ENCODE results near the gene MPRIP. TPM values are rescaled to one million over a fixed set of nuclear protein-coding genes. Genes with fewer than 3 reads are reported as not detected.
A peak's percentile ranks its signal among the peaks of the same experiment; 100 is the strongest.

Gene MPRIP
- total and polyA plus RNA-seq, 5 experiments from 2014 or later: 16.9 to 234 (median 28.3) TPM

- H3K27ac Mint-ChIP-seq: peak overlapping the region in 5 of 10 donors; percentile 25 to 85 (median 70)
- H3K27me3 Mint-ChIP-seq: no peaks in the 10 kb centered on the region
- ATAC-seq (peak in 1 of 2 donors; percentile 39), DNase-seq (no peak)
- H3K9me3 Mint-ChIP-seq: no peaks in the 10 kb centered on the region
- peaks cover 11 to 34% (median 33%) of the 10 kb centered on the region in 4 donors for H3K4me1 Mint-ChIP-seq
- H3K36me3 Mint-ChIP-seq: no peaks in the 10 kb centered on the region
- peak overlapping the region in 1 of 10 donors; percentile 39 for H3K4me3 Mint-ChIP-seq
- POLR2A ChIA-PET: no interaction called here
Measured at GRCh38 chr17:17018021-17018441, 24.2 kb upstream of the MPRIP start.

- H3K36me3 Mint-ChIP-seq: no peaks in the 10 kb centered on the region
- peak overlapping the region in 5 of 10 donors; percentile 34 to 78 (median 40) for H3K27ac Mint-ChIP-seq
- H3K4me3 Mint-ChIP-seq: no peak overlapping the region
- peaks cover 11 to 34% (median 33%) of the 10 kb centered on the region in 4 donors for H3K4me1 Mint-ChIP-seq
- ATAC-seq: no peak
- no peak for DNase-seq
- POLR2A ChIA-PET: no interaction called here
- H3K27me3 Mint-ChIP-seq: no peaks in the 10 kb centered on the region
- no peaks in the 10 kb centered on the region for H3K9me3 Mint-ChIP-seq
Measured at GRCh38 chr17:17018612-17019429, 23.4 kb upstream of the MPRIP start.

GRCh38 chr17:17019430-17019762, 22.9 kb upstream of the MPRIP start:
- no peak for DNase-seq
- no peaks in the 10 kb centered on the region for H3K9me3 Mint-ChIP-seq
- no peaks in the 10 kb centered on the region for H3K36me3 Mint-ChIP-seq
- H3K27me3 Mint-ChIP-seq: no peaks in the 10 kb centered on the region
- peaks cover 11 to 34% (median 33%) of the 10 kb centered on the region in 4 donors for H3K4me1 Mint-ChIP-seq
- H3K4me3 Mint-ChIP-seq: no peak overlapping the region
- POLR2A ChIA-PET: no interaction called here
- ATAC-seq: no peak
- peak overlapping the region in 2 of 10 donors; percentile 34 to 36 for H3K27ac Mint-ChIP-seq

DNA sequence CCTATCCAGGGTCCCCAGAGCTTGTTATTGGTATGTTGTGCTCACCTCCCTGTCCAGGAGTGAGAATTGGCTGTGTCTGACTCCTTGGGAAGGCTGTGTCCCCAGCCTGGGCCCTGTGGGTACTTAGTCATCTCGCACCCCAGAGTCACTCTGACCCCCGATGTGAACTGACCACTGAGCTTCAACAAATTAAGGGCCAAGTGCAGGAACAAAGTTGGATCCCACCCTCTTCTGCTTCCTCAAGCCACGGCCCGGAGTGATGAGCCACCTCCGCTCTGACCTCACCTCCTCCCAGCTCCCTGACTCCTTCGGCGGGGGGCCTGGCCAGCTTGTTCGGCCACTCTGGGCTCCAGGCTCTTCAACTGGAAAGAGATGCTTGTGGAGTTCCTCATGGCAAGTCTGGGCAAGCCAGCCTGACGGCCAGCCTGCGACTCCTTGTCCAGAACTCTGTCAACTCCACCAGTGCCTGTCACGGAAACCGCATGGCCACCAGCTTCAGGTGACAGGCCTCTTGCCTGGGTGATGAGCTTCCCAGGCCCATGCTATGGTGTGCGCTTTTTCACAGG, 22.3 kb upstream of the MPRIP start:
- H3K27me3 Mint-ChIP-seq: no peaks in the 10 kb centered on the region

DNA sequence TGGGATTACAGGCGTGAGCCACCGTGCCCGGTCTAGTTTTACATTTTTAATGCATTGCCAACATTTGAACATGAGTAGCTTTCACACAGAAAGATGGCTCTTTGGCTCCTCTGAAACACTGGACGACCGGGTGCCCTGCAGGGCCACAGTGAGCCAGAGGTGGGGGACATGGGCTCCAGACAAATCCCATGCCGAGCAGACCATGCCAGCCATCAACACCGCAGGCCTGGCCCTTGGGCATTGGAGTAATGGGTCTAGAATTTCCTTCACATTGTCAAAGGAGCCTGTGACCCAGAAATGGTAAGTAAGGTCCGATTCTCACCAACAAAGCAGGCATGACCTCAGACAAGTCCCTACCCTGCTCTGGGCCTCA, 21.4 kb upstream of the MPRIP start:
- no peak overlapping the region for H3K27ac Mint-ChIP-seq
- H3K4me3 Mint-ChIP-seq: no peak overlapping the region
- H3K27me3 Mint-ChIP-seq: no peaks in the 10 kb centered on the region
- H3K9me3 Mint-ChIP-seq: no peaks in the 10 kb centered on the region
- POLR2A ChIA-PET: no interaction called here
- peaks cover 9 to 28% (median 24%) of the 10 kb centered on the region in 4 donors for H3K4me1 Mint-ChIP-seq
- DNase-seq (no peak), ATAC-seq (no peak)
- no peaks in the 10 kb centered on the region for H3K36me3 Mint-ChIP-seq

More for the DNA sequence above, 22.3 kb upstream of the MPRIP start:
- POLR2A ChIA-PET: no interaction called here
- Mint-ChIP-seq H3K36me3 (no peaks in the 10 kb centered on the region), H3K9me3 (no peaks in the 10 kb centered on the region), H3K4me1 (peaks cover 11 to 33% (median 32%) of the 10 kb centered on the region in 4 donors), H3K4me3 (no peak overlapping the region), H3K27ac (peak overlapping the region in 1 of 10 donors; percentile 48)
- ATAC-seq (no peak), DNase-seq (no peak)

GRCh38 chr17:17021194-17021863, 20.9 kb upstream of the MPRIP start:
- Mint-ChIP-seq H3K9me3 (no peaks in the 10 kb centered on the region), H3K27ac (no peak overlapping the region), H3K4me3 (no peak overlapping the region), H3K36me3 (no peaks in the 10 kb centered on the region), H3K27me3 (no peaks in the 10 kb centered on the region), H3K4me1 (peaks cover 9 to 23% (median 19%) of the 10 kb centered on the region in 4 donors)
- peak in 1 of 10 donors; percentile 46 for DNase-seq
- POLR2A ChIA-PET: no interaction called here
- no peak for ATAC-seq

- no peak overlapping the region for H3K27ac Mint-ChIP-seq
- no peak overlapping the region for H3K4me3 Mint-ChIP-seq
- no peak for ATAC-seq
Measured at GRCh38 chr17:17022011-17022410, 20.2 kb upstream of the MPRIP start.

DNA sequence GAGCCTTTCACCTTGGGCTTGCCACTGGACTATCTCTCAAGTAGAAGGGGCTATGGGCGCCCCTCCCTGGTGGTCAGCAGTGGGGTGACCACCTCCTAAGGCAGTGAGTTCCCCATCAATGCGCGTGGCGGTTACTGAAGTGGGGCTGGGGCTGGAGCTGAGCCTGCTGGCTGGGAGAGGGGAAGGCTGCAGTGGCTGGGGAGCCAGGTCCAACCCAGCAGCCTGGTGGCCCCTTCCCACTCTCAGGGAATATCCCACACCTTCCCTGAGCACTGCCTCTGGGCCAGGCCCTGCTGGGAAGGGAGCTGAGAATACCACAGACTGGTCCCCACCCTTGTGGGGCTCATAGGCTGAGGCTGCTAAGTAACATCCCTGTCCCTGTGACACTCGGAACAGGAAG, 19.8 kb upstream of the MPRIP start:
- no peaks in the 10 kb centered on the region for H3K27me3 Mint-ChIP-seq
- no peaks in the 10 kb centered on the region for H3K9me3 Mint-ChIP-seq
- DNase-seq: peak in 1 of 10 donors; percentile 23
- no peak overlapping the region for H3K27ac Mint-ChIP-seq
- peaks cover 4 to 11% (median 9%) of the 10 kb centered on the region in 4 donors for H3K4me1 Mint-ChIP-seq
- H3K36me3 Mint-ChIP-seq: no peaks in the 10 kb centered on the region
- H3K4me3 Mint-ChIP-seq: no peak overlapping the region
- ATAC-seq: no peak
- POLR2A ChIA-PET: no interaction called here

More at GRCh38 chr17:17022011-17022410, 20.2 kb upstream of the MPRIP start:
- POLR2A ChIA-PET: no interaction called here
- DNase-seq: peak in 1 of 10 donors; percentile 18
- Mint-ChIP-seq H3K9me3 (no peaks in the 10 kb centered on the region), H3K27me3 (no peaks in the 10 kb centered on the region), H3K36me3 (no peaks in the 10 kb centered on the region), H3K4me1 (peaks cover 5 to 16% (median 12%) of the 10 kb centered on the region in 4 donors)

GRCh38 chr17:17024778-17025300, 17.4 kb upstream of the MPRIP start:
- POLR2A ChIA-PET: no interaction called here
- peaks cover 0 to 11% (median 0%) of the 10 kb centered on the region in 4 donors for H3K4me1 Mint-ChIP-seq
- no peaks in the 10 kb centered on the region for H3K36me3 Mint-ChIP-seq
- no peaks in the 10 kb centered on the region for H3K27me3 Mint-ChIP-seq
- no peak overlapping the region for H3K4me3 Mint-ChIP-seq
- H3K27ac Mint-ChIP-seq: no peak overlapping the region
- no peaks in the 10 kb centered on the region for H3K9me3 Mint-ChIP-seq
- ATAC-seq: no peak
- peak in 1 of 10 donors; percentile 58 for DNase-seq

- Mint-ChIP-seq H3K9me3 (no peaks in the 10 kb centered on the region), H3K4me1 (peaks cover 0 to 14% (median 1%) of the 10 kb centered on the region in 4 donors), H3K4me3 (no peak overlapping the region), H3K27ac (no peak overlapping the region), H3K27me3 (no peaks in the 10 kb centered on the region), H3K36me3 (no peaks in the 10 kb centered on the region)
- POLR2A ChIA-PET: no interaction called here
- no peak for ATAC-seq
- DNase-seq: peak in 1 of 10 donors; percentile 38
Measured at GRCh38 chr17:17025621-17026020, 16.6 kb upstream of the MPRIP start.

- DNase-seq: peak in 1 of 10 donors; percentile 14
- ATAC-seq: no peak
- Mint-ChIP-seq H3K9me3 (no peaks in the 10 kb centered on the region), H3K4me1 (peaks cover 0 to 14% (median 1%) of the 10 kb centered on the region in 4 donors), H3K27ac (no peak overlapping the region), H3K27me3 (no peaks in the 10 kb centered on the region), H3K36me3 (no peaks in the 10 kb centered on the region), H3K4me3 (no peak overlapping the region)
- POLR2A ChIA-PET: no interaction called here
Measured at GRCh38 chr17:17026163-17026562, 16.1 kb upstream of the MPRIP start.

DNA sequence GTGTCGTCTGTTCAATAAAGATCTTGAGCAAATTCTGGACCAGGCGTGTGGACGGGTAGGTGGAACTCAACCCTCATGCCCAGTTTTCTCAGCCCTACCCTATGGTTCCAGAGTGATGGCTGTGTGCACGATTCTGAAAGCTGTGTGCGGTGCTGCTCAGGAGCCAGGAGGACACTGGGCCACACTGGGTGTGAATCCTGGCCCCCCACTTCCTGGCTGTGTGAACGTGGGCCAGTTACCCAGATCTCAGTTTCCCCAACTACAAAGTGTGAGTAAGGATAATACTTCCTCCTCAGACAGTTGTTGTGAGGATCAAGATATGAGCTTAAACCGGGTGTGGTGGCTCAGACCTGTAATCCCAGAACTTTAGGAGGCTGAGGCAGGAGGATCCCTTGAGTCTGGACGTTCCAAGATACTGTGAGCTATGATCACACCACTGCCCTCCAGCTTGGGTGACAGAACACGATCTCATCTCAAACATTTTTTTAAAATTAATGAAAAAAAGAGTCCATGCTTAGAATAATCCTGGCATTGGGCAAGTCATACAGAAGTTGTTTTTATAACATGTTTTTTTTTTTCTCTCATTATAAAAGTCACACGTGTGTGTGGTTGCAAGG, 14.7 kb upstream of the MPRIP start:
- Mint-ChIP-seq H3K27ac (no peak overlapping the region), H3K9me3 (no peaks in the 10 kb centered on the region), H3K27me3 (no peaks in the 10 kb centered on the region), H3K36me3 (no peaks in the 10 kb centered on the region), H3K4me3 (no peak overlapping the region), H3K4me1 (peaks cover 0 to 14% (median 1%) of the 10 kb centered on the region in 4 donors)
- POLR2A ChIA-PET: interaction anchor here (1.1 kb wide), 1 partner anchor 14 kb away, joined by 3 read pairs; no protein-coding TSS in a partner anchor
- peak in 1 of 10 donors; percentile 26 for DNase-seq
- no peak for ATAC-seq

All from naive thymus-derived CD8-positive, alpha-beta T cell (primary cell).